Gastrocnemius medialis (tissue), 4 donors: Measurements from ENCODE around the gene NLRC5.

ENCODE experiments used
- POLR2A ChIP-seq, 2 donors: fragments of 450-650 bp; IDR thresholded peaks; one replicate each; pipeline ENCODE4 v1.6.1; 2017; ENCODE audit warnings: antibody characterized with exemption in 2 of 2, mild to moderate bottlenecking in 2 of 2, moderate library complexity in 2 of 2
- TF ChIP-seq, protein P1 (sequence below), 5 experiments: fragments of 450-650 bp in 3 of 5; fragments of 200-600 bp in 2 of 5; sonication (generic) in 2 of 5; IDR thresholded peaks in 4 of 5; conservative IDR thresholded peaks in 1 of 5; 1 replicate in 4 of 5; 2 replicates in 1 of 5; pipeline ENCODE4 v1.5.1; 2016 to 2019; ENCODE audit warnings: antibody characterized with exemption in 5 of 5, mild to moderate bottlenecking in 3 of 5, moderate library complexity in 3 of 5

DNA sequence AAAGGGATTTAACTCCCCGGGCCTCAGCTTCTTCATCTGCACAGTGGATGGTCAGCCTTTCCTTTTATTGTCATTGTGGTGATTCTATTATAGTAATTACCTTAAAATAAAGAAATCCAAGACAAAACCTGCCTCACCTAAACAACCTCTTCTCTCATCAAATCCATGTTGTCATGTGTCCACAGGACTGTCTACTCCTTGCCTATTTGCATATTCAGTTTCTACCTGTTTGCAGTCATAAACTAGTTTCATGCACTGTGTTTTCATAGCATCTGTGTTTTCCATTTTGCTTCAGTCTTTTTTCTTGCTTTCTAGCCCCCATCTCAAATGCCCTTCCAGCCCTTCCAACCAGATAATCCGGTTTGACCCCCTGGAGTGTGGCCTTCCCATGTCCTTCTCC, 58.7 kb downstream of the NLRC5 start:
- TF ChIP-seq, protein P1, sequence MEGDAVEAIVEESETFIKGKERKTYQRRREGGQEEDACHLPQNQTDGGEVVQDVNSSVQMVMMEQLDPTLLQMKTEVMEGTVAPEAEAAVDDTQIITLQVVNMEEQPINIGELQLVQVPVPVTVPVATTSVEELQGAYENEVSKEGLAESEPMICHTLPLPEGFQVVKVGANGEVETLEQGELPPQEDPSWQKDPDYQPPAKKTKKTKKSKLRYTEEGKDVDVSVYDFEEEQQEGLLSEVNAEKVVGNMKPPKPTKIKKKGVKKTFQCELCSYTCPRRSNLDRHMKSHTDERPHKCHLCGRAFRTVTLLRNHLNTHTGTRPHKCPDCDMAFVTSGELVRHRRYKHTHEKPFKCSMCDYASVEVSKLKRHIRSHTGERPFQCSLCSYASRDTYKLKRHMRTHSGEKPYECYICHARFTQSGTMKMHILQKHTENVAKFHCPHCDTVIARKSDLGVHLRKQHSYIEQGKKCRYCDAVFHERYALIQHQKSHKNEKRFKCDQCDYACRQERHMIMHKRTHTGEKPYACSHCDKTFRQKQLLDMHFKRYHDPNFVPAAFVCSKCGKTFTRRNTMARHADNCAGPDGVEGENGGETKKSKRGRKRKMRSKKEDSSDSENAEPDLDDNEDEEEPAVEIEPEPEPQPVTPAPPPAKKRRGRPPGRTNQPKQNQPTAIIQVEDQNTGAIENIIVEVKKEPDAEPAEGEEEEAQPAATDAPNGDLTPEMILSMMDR (IDR thresholded peaks at IDR 0.05 in 4 of 5, conservative IDR thresholded peaks at IDR 0.05 in 1 of 5): no peak
- no peak for TF ChIP-seq POLR2A (IDR thresholded peaks at IDR 0.05)
